ENCODE results near the gene CDC14A. TPM values are rescaled to one million over a fixed set of nuclear protein-coding genes. Genes with fewer than 3 reads are reported as not detected.
"Not testable (repeated sequence)": the region's sequence is repeated elsewhere in the genome, so short reads cannot be mapped to it uniquely, and the experiment has no call there.

CDC14A gene
- polyA plus RNA-seq, 1 of the 3 experiments (the other 2 are of a cell fraction), result 2.2 TPM

- H4K20me1 ChIP-seq (ENCODE audit: insufficient read depth); H3K4me3 ChIP-seq (ENCODE audit: low read depth in 2 of 2, low read length in 1 of 2); H3F3A ChIP-seq (replicated peaks; ENCODE audit: insufficient read depth); H3K27ac ChIP-seq (ENCODE audit: low read depth in 2 of 2, low read length in 1 of 2); DNase-seq; H3K4me2 ChIP-seq; H3K4me1 ChIP-seq (ENCODE audit: control insufficient read depth in 1 of 2, insufficient read depth in 2 of 2, low read depth in 1 of 2, low read length in 1 of 2); H3K9ac ChIP-seq; H3K27me3 ChIP-seq (ENCODE audit: insufficient read depth); POLR2A ChIA-PET; H2AFZ ChIP-seq (ENCODE audit: low read depth); H3K9me3 ChIP-seq; H3K36me3 ChIP-seq (replicated peaks in 1 of 2; ENCODE audit: control insufficient read depth in 1 of 2, insufficient read depth in 2 of 2, low read length in 1 of 2); CTCF ChIA-PET; H3K9me2 ChIP-seq: not testable (repeated sequence)
- WGBS (ENCODE audit: low lambda C conversion rate), result 100% methylated on average over 5 of the region's 5 CpGs
- H3K79me2 ChIP-seq (ENCODE audit: insufficient read depth), result peaks cover 41% of the 10 kb centered on the region
Measured at GRCh38 chr1:100373953-100374352, 21.6 kb downstream of the CDC14A start.

DNA sequence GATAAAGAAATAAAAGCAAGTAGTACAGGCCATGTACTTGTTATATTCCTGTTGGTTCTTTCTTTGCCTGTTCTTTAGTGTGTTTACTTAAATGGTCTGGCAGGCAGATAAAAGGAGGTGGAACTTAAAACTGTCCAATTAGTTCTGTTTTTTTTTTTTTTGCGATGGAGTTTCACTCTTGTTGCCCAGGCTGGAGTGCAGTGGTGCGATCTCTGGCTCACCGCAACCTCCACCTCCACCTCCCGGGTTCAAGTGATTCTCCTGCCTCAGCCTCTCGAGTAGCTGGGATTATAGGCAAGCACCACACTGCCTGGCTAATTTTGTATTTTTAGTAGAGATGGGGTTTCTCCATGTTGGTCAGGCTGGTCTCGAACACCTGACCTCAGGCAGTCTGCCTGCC is 24.6 kb downstream of the CDC14A start:
- H3K4me3 ChIP-seq (ENCODE audit: low read depth in 2 of 2, low read length in 1 of 2); H3K27ac ChIP-seq (ENCODE audit: low read depth in 2 of 2, low read length in 1 of 2); H3K9me3 ChIP-seq; H3K9me2 ChIP-seq; H3F3A ChIP-seq (replicated peaks; ENCODE audit: insufficient read depth); H3K4me1 ChIP-seq (ENCODE audit: control insufficient read depth in 1 of 2, insufficient read depth in 2 of 2, low read depth in 1 of 2, low read length in 1 of 2); H4K20me1 ChIP-seq (ENCODE audit: insufficient read depth); POLR2A ChIA-PET; H3K9ac ChIP-seq; H3K4me2 ChIP-seq; CTCF ChIA-PET; H3K27me3 ChIP-seq (ENCODE audit: insufficient read depth); H2AFZ ChIP-seq (ENCODE audit: low read depth); H3K36me3 ChIP-seq (replicated peaks in 1 of 2; ENCODE audit: control insufficient read depth in 1 of 2, insufficient read depth in 2 of 2, low read length in 1 of 2); DNase-seq: not testable (repeated sequence)
- 95% methylated on average over 6 of the region's 6 CpGs for WGBS (ENCODE audit: low lambda C conversion rate)
- H3K79me2 ChIP-seq (ENCODE audit: insufficient read depth), result peaks cover 14% of the 10 kb centered on the region

DNA sequence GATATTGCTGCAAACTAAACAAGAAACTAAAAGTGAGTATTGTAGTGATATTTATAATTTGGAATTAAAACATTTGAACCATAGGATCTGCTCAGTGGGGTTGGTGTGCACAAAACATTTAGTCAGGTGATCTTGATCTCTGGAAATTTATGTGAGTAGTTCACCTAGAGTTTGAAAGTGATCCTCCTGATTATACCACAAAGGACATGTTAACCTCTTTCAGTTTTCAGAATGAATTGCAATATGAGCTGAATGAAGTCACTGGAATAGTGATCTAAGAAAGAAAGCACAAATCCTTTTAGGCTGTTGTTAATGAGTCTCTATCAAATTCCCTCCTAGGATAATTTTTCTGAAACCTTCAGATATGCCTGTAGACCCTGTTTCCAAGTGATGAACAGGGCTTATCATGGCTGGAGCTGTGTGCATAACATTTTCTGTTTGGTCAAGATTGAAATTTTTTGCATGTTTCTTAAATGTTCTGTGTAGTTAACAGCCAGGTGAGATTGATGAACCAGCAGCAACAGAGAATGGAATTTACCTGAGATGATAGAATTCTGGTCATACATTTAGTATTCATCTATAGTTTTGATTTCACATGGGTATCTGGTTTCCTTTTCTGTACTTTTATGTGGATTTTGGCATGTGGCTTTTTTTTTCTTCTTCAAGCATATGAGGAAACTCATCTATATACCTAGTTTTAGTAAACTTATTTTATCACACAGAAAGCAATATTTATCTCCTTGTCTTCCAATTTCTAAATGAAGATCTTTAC is 25.5 kb downstream of the CDC14A start:
- DNase-seq, result no peak
- Histone ChIP-seq H3K27me3 (ENCODE audit: insufficient read depth) (no peaks in the 10 kb centered on the region), H3K79me2 (ENCODE audit: insufficient read depth) (peaks cover 12% of the 10 kb centered on the region), H3F3A (replicated peaks; ENCODE audit: insufficient read depth) (no peaks in the 10 kb centered on the region), H3K4me2 (no peak overlapping the region), H4K20me1 (ENCODE audit: insufficient read depth) (no peaks in the 10 kb centered on the region), H2AFZ (ENCODE audit: low read depth) (no peak overlapping the region), H3K4me1 (ENCODE audit: control insufficient read depth in 1 of 2, insufficient read depth in 2 of 2, low read depth in 1 of 2, low read length in 1 of 2) (no peaks in the 10 kb centered on the region), H3K9me2 (no peaks in the 10 kb centered on the region), H3K27ac (ENCODE audit: low read depth in 2 of 2, low read length in 1 of 2) (no peak overlapping the region), H3K36me3 (replicated peaks in 1 of 2; ENCODE audit: control insufficient read depth in 1 of 2, insufficient read depth in 2 of 2, low read length in 1 of 2) (no peaks in the 10 kb centered on the region), H3K9ac (no peak overlapping the region), H3K9me3 (no peaks in the 10 kb centered on the region), H3K4me3 (ENCODE audit: low read depth in 2 of 2, low read length in 1 of 2) (no peak overlapping the region)
- ChIA-PET CTCF (no interaction called here), POLR2A (no interaction called here)
- TF ChIP-seq RCOR1 (IDR thresholded peaks at IDR 0.05; ENCODE audit: low read length), result no peak
- TF ChIP-seq FOXJ3 (CRISPR knock-in tag; IDR thresholded peaks at IDR 0.05), result no peak
- TF ChIP-seq, protein P1, sequence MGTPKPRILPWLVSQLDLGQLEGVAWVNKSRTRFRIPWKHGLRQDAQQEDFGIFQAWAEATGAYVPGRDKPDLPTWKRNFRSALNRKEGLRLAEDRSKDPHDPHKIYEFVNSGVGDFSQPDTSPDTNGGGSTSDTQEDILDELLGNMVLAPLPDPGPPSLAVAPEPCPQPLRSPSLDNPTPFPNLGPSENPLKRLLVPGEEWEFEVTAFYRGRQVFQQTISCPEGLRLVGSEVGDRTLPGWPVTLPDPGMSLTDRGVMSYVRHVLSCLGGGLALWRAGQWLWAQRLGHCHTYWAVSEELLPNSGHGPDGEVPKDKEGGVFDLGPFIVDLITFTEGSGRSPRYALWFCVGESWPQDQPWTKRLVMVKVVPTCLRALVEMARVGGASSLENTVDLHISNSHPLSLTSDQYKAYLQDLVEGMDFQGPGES (IDR thresholded peaks at IDR 0.05; ENCODE audit: low read depth, low read length), result no peak
- no peak for TF ChIP-seq SIN3A (IDR thresholded peaks at IDR 0.05; ENCODE audit: borderline replicate concordance, low read depth, low read length)
- no peak for TF ChIP-seq CHD2 (IDR thresholded peaks at IDR 0.05; ENCODE audit: low read length, partially characterized antibody)
- TF ChIP-seq MXI1 (IDR thresholded peaks at IDR 0.05; ENCODE audit: low read depth, low read length), result no peak
- no peak for TF ChIP-seq RAD21 (IDR thresholded peaks at IDR 0.05; ENCODE audit: low read length)
- no peak for TF ChIP-seq FOXM1 (IDR thresholded peaks at IDR 0.05; ENCODE audit: low read depth)
- TF ChIP-seq, protein P2, sequence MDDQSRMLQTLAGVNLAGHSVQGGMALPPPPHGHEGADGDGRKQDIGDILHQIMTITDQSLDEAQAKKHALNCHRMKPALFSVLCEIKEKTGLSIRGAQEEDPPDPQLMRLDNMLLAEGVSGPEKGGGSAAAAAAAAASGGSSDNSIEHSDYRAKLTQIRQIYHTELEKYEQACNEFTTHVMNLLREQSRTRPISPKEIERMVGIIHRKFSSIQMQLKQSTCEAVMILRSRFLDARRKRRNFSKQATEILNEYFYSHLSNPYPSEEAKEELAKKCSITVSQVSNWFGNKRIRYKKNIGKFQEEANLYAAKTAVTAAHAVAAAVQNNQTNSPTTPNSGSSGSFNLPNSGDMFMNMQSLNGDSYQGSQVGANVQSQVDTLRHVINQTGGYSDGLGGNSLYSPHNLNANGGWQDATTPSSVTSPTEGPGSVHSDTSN (IDR thresholded peaks at IDR 0.05), result no peak
- no peak for TF ChIP-seq NRF1 (IDR thresholded peaks at IDR 0.05; ENCODE audit: low read depth, low read length)
- no peak for TF ChIP-seq RXRA (IDR thresholded peaks at IDR 0.05; ENCODE audit: borderline replicate concordance, low read depth)
- TF ChIP-seq ELF1 (IDR thresholded peaks at IDR 0.05), result no peak
- no peak for TF ChIP-seq TAF1 (IDR thresholded peaks at IDR 0.05; ENCODE audit: borderline replicate concordance, low read depth, low read length)
- no peak for TF ChIP-seq FOSL2 (IDR thresholded peaks at IDR 0.05; ENCODE audit: borderline replicate concordance, low read depth)
- TF ChIP-seq MEF2A (IDR thresholded peaks at IDR 0.05; ENCODE audit: borderline replicate concordance, low read depth), result no peak

All from SK-N-SH (cell line).